ENCODE data around the gene IFT88.

IFT88 gene

GRCh38 chr13:20717581-20718542 lies 150.9 kb downstream of the IFT88 start:
- DNase-seq, result no peak

GRCh38 chr13:20718958-20719566 lies 152.1 kb downstream of the IFT88 start:
- no peak for DNase-seq

- DNase-seq, result no peak
These were observed 152.8 kb downstream of the IFT88 start for GRCh38 chr13:20719783-20720182.

GRCh38 chr13:20720499-20720898 lies 153.5 kb downstream of the IFT88 start:
- no peak for DNase-seq

GRCh38 chr13:20721058-20721453 lies 154.1 kb downstream of the IFT88 start:
- DNase-seq, result no peak

GRCh38 chr13:20721454-20722357 lies 154.7 kb downstream of the IFT88 start:
- no peak for DNase-seq

GRCh38 chr13:20727856-20728255 lies 160.9 kb downstream of the IFT88 start:
- no peak for DNase-seq

GRCh38 chr13:20728579-20729311 lies 161.8 kb downstream of the IFT88 start:
- DNase-seq, result no peak

GRCh38 chr13:20729633-20730585 lies 163.0 kb downstream of the IFT88 start:
- no peak for DNase-seq

GRCh38 chr13:20738616-20739015 lies 171.7 kb downstream of the IFT88 start:
- no peak for DNase-seq

GRCh38 chr13:20740021-20740420 lies 173.1 kb downstream of the IFT88 start:
- DNase-seq, result no peak

All from 8988T (cell line).